ENCODE results near the gene NUP98. TPM values are rescaled to one million over a fixed set of nuclear protein-coding genes. Genes with fewer than 3 reads are reported as not detected.

The NUP98 gene
- total RNA-seq, 2 experiments from 2014 or later = 102 to 115 TPM

DNA sequence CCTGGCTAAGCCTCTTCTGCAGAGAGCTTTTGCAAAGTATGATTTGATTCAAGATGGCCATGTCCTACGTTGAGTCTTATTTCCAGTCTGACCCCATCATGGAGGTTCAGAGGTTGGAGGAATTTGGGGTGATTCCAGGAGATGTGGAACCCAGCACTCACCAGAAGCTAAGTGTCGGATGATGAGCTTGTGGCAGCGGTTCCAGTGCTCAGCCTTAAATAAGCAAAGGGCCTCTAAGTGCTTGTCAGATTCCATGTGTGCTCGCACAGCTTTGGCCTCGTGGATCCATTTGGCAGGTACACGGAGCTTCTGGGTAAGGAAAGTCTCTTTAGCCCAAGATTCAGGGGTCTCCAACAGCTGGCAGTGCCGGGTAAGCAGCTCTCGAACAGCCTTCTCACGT is 114.3 kb downstream of the NUP98 start:
- no peaks in the 10 kb centered on the region for H3K79me2 ChIP-seq (ENCODE audit: insufficient read depth, low read depth, low read length)
- CTCF ChIA-PET (ENCODE audit: unreplicated experiment) = interaction anchor here (0.6 kb wide), 1 partner anchor 62 kb away, joined by 3 read pairs; no protein-coding TSS in a partner anchor
- TF ChIP-seq CTCF (conservative IDR thresholded peaks at IDR 0.05; ENCODE audit: low read length) (no peak), EZH2phosphoT487 (IDR thresholded peaks at IDR 0.05; ENCODE audit: borderline replicate concordance, low read depth, low read length) (no peak)
- POLR2A ChIA-PET = interaction anchor here (0.6 to 1.0 kb wide), 2 partner anchors 8 to 46 kb away, joined by 5 to 14 read pairs; no protein-coding TSS in a partner anchor
- no peak for DNase-seq (ENCODE audit: low spot score)
- no peak overlapping the region for H3K4me3 ChIP-seq (ENCODE audit: low read depth, low read length, poor library complexity, severe bottlenecking)
- H3K9me3 ChIP-seq (ENCODE audit: low read length) = no peaks in the 10 kb centered on the region
- H3K4me1 ChIP-seq (ENCODE audit: insufficient read depth, low read length, poor library complexity, severe bottlenecking) = no peaks in the 10 kb centered on the region
- no peak overlapping the region for H3K27ac ChIP-seq (ENCODE audit: low read depth, low read length, poor library complexity, severe bottlenecking)
- no peaks in the 10 kb centered on the region for H3K9me2 ChIP-seq (ENCODE audit: insufficient read depth, low read length)
- no peak overlapping the region for H3K4me2 ChIP-seq (ENCODE audit: low read length)
- H4K20me1 ChIP-seq (ENCODE audit: insufficient read depth, low read length) = no peaks in the 10 kb centered on the region
- intact Hi-C loops (cut with micrococcal nuclease; ENCODE audit: unreplicated experiment) = loop anchor here (5.0 kb wide), 1 partner anchor 34 kb away; no protein-coding TSS in a partner anchor
- BruUV-seq (replicated peaks) = no TSS peak
- no peak overlapping the region for H2AFZ ChIP-seq (ENCODE audit: low read length)
- H3K36me3 ChIP-seq (ENCODE audit: insufficient read depth, low read length) = peaks cover 99% of the 10 kb centered on the region

DNA sequence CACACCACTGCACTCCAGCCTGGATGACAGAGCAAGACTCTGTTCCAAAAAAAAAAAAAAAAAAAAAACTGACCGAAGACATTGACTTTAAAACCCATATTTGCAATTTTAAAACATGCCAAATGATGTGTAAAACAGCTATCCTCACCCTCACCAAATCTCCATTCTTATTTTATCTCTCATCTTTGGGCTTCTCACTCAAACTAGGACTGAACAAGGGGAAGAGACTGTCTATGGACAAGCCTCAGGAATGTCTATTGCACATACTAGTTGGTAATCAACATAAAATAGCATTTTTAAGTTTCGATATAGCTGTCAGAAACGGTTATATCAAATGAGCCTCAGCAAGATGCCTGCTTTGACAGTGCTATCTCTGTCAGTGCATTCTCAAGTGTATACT is 118.3 kb downstream of the NUP98 start:
- CTCF ChIA-PET (ENCODE audit: unreplicated experiment) = no interaction called here
- no peaks in the 10 kb centered on the region for H3K79me2 ChIP-seq (ENCODE audit: insufficient read depth, low read depth, low read length)
- H3K36me3 ChIP-seq (ENCODE audit: insufficient read depth, low read length) = peaks cover 97% of the 10 kb centered on the region
- H3K4me1 ChIP-seq (ENCODE audit: insufficient read depth, low read length, poor library complexity, severe bottlenecking) = no peaks in the 10 kb centered on the region
- no peaks in the 10 kb centered on the region for H3K9me2 ChIP-seq (ENCODE audit: insufficient read depth, low read length)
- no peaks in the 10 kb centered on the region for H4K20me1 ChIP-seq (ENCODE audit: insufficient read depth, low read length)
- H2AFZ ChIP-seq (ENCODE audit: low read length) = no peak overlapping the region
- TF ChIP-seq CTCF (conservative IDR thresholded peaks at IDR 0.05; ENCODE audit: low read length) = no peak
- TF ChIP-seq EZH2phosphoT487 (IDR thresholded peaks at IDR 0.05; ENCODE audit: borderline replicate concordance, low read depth, low read length) = no peak
- no peak for DNase-seq (ENCODE audit: low spot score)
- BruUV-seq (replicated peaks) = no TSS peak
- H3K9me3 ChIP-seq (ENCODE audit: low read length) = no peaks in the 10 kb centered on the region
- POLR2A ChIA-PET = interaction anchor here (0.6 to 0.7 kb wide), 2 partner anchors 421 to 1094 kb away, joined by 5 to 6 read pairs; no protein-coding TSS in a partner anchor
- no peak overlapping the region for H3K27ac ChIP-seq (ENCODE audit: low read depth, low read length, poor library complexity, severe bottlenecking)
- intact Hi-C loops (cut with micrococcal nuclease; ENCODE audit: unreplicated experiment) = no loop called here
- H3K4me3 ChIP-seq (ENCODE audit: low read depth, low read length, poor library complexity, severe bottlenecking) = no peak overlapping the region
- H3K4me2 ChIP-seq (ENCODE audit: low read length) = no peak overlapping the region

GRCh38 chr11:3675971-3676370 is 121.4 kb downstream of the NUP98 start:
- Histone ChIP-seq H4K20me1 (ENCODE audit: insufficient read depth, low read length) (no peaks in the 10 kb centered on the region), H3K36me3 (ENCODE audit: insufficient read depth, low read length) (peaks cover 97% of the 10 kb centered on the region), H3K9me3 (ENCODE audit: low read length) (no peaks in the 10 kb centered on the region), H3K4me1 (ENCODE audit: insufficient read depth, low read length, poor library complexity, severe bottlenecking) (no peaks in the 10 kb centered on the region), H3K79me2 (ENCODE audit: insufficient read depth, low read depth, low read length) (no peaks in the 10 kb centered on the region), H3K4me3 (ENCODE audit: low read depth, low read length, poor library complexity, severe bottlenecking) (no peak overlapping the region), H3K9me2 (ENCODE audit: insufficient read depth, low read length) (no peaks in the 10 kb centered on the region), H3K4me2 (ENCODE audit: low read length) (no peak overlapping the region), H3K27ac (ENCODE audit: low read depth, low read length, poor library complexity, severe bottlenecking) (no peak overlapping the region), H2AFZ (ENCODE audit: low read length) (no peak overlapping the region)
- BruUV-seq (replicated peaks) = no TSS peak
- ChIA-PET CTCF (ENCODE audit: unreplicated experiment) (no interaction called here), POLR2A (interaction anchor here (0.6 kb wide), 1 partner anchor 153 kb away, joined by 7 read pairs; no protein-coding TSS in a partner anchor)
- TF ChIP-seq EZH2phosphoT487 (IDR thresholded peaks at IDR 0.05; ENCODE audit: borderline replicate concordance, low read depth, low read length) (no peak), CTCF (conservative IDR thresholded peaks at IDR 0.05; ENCODE audit: low read length) (no peak)
- intact Hi-C loops (cut with micrococcal nuclease; ENCODE audit: unreplicated experiment) = no loop called here
- DNase-seq (ENCODE audit: low spot score) = no peak

Measured in OCI-LY7 (cell line).